ENCODE measurements around the gene AHRR. TPM values are rescaled to one million over a fixed set of nuclear protein-coding genes. Genes with fewer than 3 reads are reported as not detected.

Gene AHRR
- total and polyA plus RNA-seq, 10 of the 15 experiments (the other 5 are each of a cell fraction or from before 2014, with no cell fraction given), result 0.90 to 35.2 (median 19.2) TPM

GRCh38 chr5:411728-412127 lies 90.2 kb downstream of the AHRR start:
- FAIRE-seq, result no peak
- H3K4me2 ChIP-seq (ENCODE audit: control insufficient read depth, insufficient read depth), result no peak overlapping the region
- intact Hi-C loops (cut with micrococcal nuclease; ENCODE audit: unreplicated experiment) (no loop called here), in situ Hi-C loops (cut with MboI) (no loop called here)
- peak; percentile 87 for TF ChIP-seq BCL3 (IDR thresholded peaks at IDR 0.05; ENCODE audit: borderline replicate concordance, insufficient read depth, low read depth, low read length, poor library complexity, severe bottlenecking)
- no peak for TF ChIP-seq POU2F2 (IDR thresholded peaks at IDR 0.05; ENCODE audit: borderline replicate concordance, low read depth, low read length)
- TF ChIP-seq BMI1 (IDR thresholded peaks at IDR 0.05; ENCODE audit: borderline replicate concordance), result no peak
- TF ChIP-seq WRNIP1 (IDR thresholded peaks at IDR 0.05; ENCODE audit: borderline replicate concordance, low read depth, low read length), result no peak
- no peak for TF ChIP-seq EZH2 (IDR thresholded peaks at IDR 0.05; ENCODE audit: borderline replicate concordance, control insufficient read depth, low read depth, low read length)
- TF ChIP-seq NFYB (IDR thresholded peaks at IDR 0.05; ENCODE audit: insufficient read depth, low read depth, low read length), result no peak
- TF ChIP-seq PBX3 (IDR thresholded peaks at IDR 0.05; ENCODE audit: insufficient replicate concordance, low read depth, low read length), result peak; percentile 21
- TF ChIP-seq POLR2AphosphoS2 (IDR thresholded peaks at IDR 0.05; ENCODE audit: low read depth, low read length), result no peak
- TF ChIP-seq SKIL (IDR thresholded peaks at IDR 0.05; ENCODE audit: low read depth, poor library complexity, severe bottlenecking), result no peak
- TF ChIP-seq TBL1XR1 (IDR thresholded peaks at IDR 0.05; ENCODE audit: low read depth, low read length), result no peak
- no peak for TF ChIP-seq CHD1 (IDR thresholded peaks at IDR 0.05; ENCODE audit: low read depth, low read length)
- POLR2A ChIA-PET, result interaction anchor here (1.0 to 2.3 kb wide), 2 partner anchors 10 to 19 kb away, joined by 3 to 6 read pairs; no protein-coding TSS in a partner anchor
- no peaks in the 10 kb centered on the region; the same call in 2 of the 3 replicates for H3K9me3 ChIP-seq (replicated peaks; ENCODE audit: control insufficient read depth, insufficient read depth, low read length)
- H4K20me1 ChIP-seq (ENCODE audit: control insufficient read depth, insufficient read depth), result no peaks in the 10 kb centered on the region
- no peaks in the 10 kb centered on the region for H3K4me1 ChIP-seq (ENCODE audit: control insufficient read depth, insufficient read depth, low read length)
- H3K9ac ChIP-seq (ENCODE audit: control insufficient read depth, insufficient read depth, low read length), result no peak overlapping the region
- no TSS peak for BruUV-seq (replicated peaks)
- no peak for ATAC-seq
- peaks cover 7 to 18% of the 10 kb centered on the region in 2 experiments; a peak in 3 of 4 replicates for H3K36me3 ChIP-seq (ENCODE audit: control insufficient read depth in 2 of 2, insufficient read depth in 2 of 2, low read length in 1 of 2)
- H3K27me3 ChIP-seq (replicated peaks in 1 of 2; ENCODE audit: control insufficient read depth in 2 of 2, insufficient read depth in 2 of 2, low read length in 1 of 2), result no peaks in the 10 kb centered on the region
- CTCF ChIA-PET, result interaction anchor here (1.1 to 1.8 kb wide), 2 partner anchors 35 to 95 kb away, joined by 3 to 6 read pairs; no protein-coding TSS in a partner anchor
- H2AFZ ChIP-seq (ENCODE audit: control insufficient read depth, low read depth, low read length), result no peak overlapping the region
- H3K27ac ChIP-seq (ENCODE audit: control insufficient read depth, insufficient read depth), result no peak overlapping the region
- H3K79me2 ChIP-seq (ENCODE audit: control insufficient read depth, insufficient read depth, low read length), result no peaks in the 10 kb centered on the region; the same call in 1 of the 2 replicates
- SMC1A ChIA-PET (ENCODE audit: uncharacterized antibody, unreplicated experiment), result interaction anchor here (1.6 kb wide), 1 partner anchor 95 kb away, joined by 3 read pairs; no protein-coding TSS in a partner anchor
- DNase-seq (ENCODE audit: low read depth, low spot score), result no peak
- RAD21 ChIA-PET (ENCODE audit: unreplicated experiment), result no interaction called here
- H3K4me3 ChIP-seq, result no peak overlapping the region
- 83% methylated on average over 13 of the region's 13 CpGs for WGBS (ENCODE audit: insufficient coverage, insufficient replicate concordance, low lambda C conversion rate, missing lambda C conversion rate)

Data from GM12878 (cell line).